Aorta (tissue), 5 donors: ENCODE data around the gene LANCL3. TPM values are rescaled to one million over a fixed set of nuclear protein-coding genes. Genes with fewer than 3 reads are reported as not detected.

ENCODE experiments used
- ATAC-seq: fragments of 200-7000 bp; cut with Tn5 transposase; one replicate; pipeline ENCODE4 v1.9.1; 2022; ENCODE audit warnings: moderate library complexity; ENCODE audit not compliant: low FRiP score
- DNase-seq, 2 donors: peaks; one replicate each; pipeline ENCODE4 v3.0.0-alpha.2; 2020
- H3K27ac ChIP-seq, 2 donors: one replicate each; pipeline ENCODE4 v1.5.1; 2013; ENCODE audit warnings: low read length in 2 of 2, mild to moderate bottlenecking in 2 of 2, moderate library complexity in 2 of 2, control low read depth in 1 of 2, inconsistent platforms in 1 of 2, low read depth in 1 of 2
- H3K27me3 ChIP-seq, 2 donors: one replicate each; pipeline ENCODE4 v1.6.1; 2013; ENCODE audit warnings: control low read depth in 1 of 2, low read length in 1 of 2, mild to moderate bottlenecking in 1 of 2, moderate library complexity in 1 of 2; ENCODE audit not compliant: insufficient read depth in 2 of 2, control insufficient read depth in 1 of 2
- H3K36me3 ChIP-seq, 2 donors: one replicate each; pipeline ENCODE4 v1.6.1; 2013; ENCODE audit warnings: control low read depth in 1 of 2, low read length in 1 of 2, mild to moderate bottlenecking in 1 of 2; ENCODE audit not compliant: insufficient read depth in 2 of 2, control insufficient read depth in 1 of 2
- H3K4me1 ChIP-seq, 2 donors: one replicate each; pipeline ENCODE4 v1.6.1; 2013; ENCODE audit warnings: low read length in 2 of 2, control low read depth in 1 of 2, mild to moderate bottlenecking in 1 of 2, moderate library complexity in 1 of 2; ENCODE audit not compliant: insufficient read depth in 2 of 2, control insufficient read depth in 1 of 2
- H3K4me3 ChIP-seq, 2 donors: one replicate each; pipeline ENCODE4 v1.5.1; 2013; ENCODE audit warnings: low read length in 2 of 2, control low read depth in 1 of 2, mild to moderate bottlenecking in 1 of 2
- H3K9me3 ChIP-seq: one replicate; pipeline ENCODE4 v1.6.1; 2013; ENCODE audit warnings: mild to moderate bottlenecking, low read length; ENCODE audit not compliant: control insufficient read depth
- WGBS, 2 donors: extraction: QIAGEN DNeasy Blood & Tissue Kit; methylation state at CpG; one replicate each; pipeline ENCODE4 v1.1.7; 2013; 5-methylcytosine and 5-hydroxymethylcytosine counted together
- intact Hi-C, 2 donors: fragments of 100-400 bp; cut with DNase I; formaldehyde crosslinking; loops; one replicate each; pipeline versions ENCODE4 v1.14.2 to v1.15.0; 2022
- polyA plus RNA-seq, 2 donors: library from polyadenylated mRNA; stranded (reverse); fragments of 200-250 nt; gene quantifications; one replicate each; pipeline ENCODE4 v1.2.3, GENCODE V29; 2013
- total RNA-seq, 2 donors: library from RNA; stranded (reverse); fragmentation: NEBNext Ultra II Directional; extraction: Animal tissue kit (Norgen Biotek cat#: 25700); gene quantifications; one replicate each; pipeline ENCODE4 v1.2.1, GENCODE V29; 2021
- donor health status: healthy with polysubstance abuse.
- donor health status: Bipolar disorder and iron deficiency.
- donor health status: DM: no; HTN: no; CAD: no.
- donor health status: DM: no; HTN: no; CAD: no.
- donor health status: DM: yes; HTN: yes; CAD: no.

The LANCL3 gene
- total and polyA plus RNA-seq, 4 donors: 0.03 to 2.2 (median 0.61) TPM

DNA sequence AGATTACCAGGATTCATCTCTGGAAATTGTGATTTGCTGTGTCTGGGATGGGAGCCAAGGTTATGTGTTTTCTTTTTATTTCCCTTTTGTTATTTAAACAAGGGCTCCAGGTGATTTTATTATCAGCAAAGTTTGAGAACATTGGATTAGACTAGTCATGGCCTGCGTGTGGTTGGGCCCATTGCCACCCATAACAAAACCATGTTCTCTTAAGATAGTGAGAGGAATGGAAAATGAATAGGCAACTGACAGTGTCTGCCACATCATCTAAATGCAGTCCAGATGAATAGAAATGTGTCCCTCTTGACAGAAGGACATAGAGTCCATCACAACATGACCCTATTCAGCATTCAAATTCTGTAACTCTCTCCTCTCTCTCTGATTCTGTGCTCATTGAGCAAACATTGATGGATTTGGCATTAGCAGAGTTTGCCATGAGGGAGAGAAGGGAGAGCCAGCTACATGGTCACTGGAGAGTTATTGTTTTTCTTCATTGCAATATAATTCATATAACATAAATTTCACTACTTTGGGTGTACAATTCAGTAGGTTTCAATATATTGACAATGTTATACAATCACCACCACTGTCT lies 125.8 kb downstream of the LANCL3 start:
- no peak overlapping the region for H3K4me3 ChIP-seq
- WGBS, 2 donors: 2 to 11% methylated on average over 1 of the region's 1 CpG
- no peaks in the 10 kb centered on the region for H3K4me1 ChIP-seq
- DNase-seq (no peak), ATAC-seq (no peak)
- no peaks in the 10 kb centered on the region for H3K27me3 ChIP-seq
- no peaks in the 10 kb centered on the region for H3K9me3 ChIP-seq
- H3K27ac ChIP-seq: no peak overlapping the region
- peaks cover 0 to 2% of the 10 kb centered on the region in 2 donors for H3K36me3 ChIP-seq
- intact Hi-C loops: no loop called here

DNA sequence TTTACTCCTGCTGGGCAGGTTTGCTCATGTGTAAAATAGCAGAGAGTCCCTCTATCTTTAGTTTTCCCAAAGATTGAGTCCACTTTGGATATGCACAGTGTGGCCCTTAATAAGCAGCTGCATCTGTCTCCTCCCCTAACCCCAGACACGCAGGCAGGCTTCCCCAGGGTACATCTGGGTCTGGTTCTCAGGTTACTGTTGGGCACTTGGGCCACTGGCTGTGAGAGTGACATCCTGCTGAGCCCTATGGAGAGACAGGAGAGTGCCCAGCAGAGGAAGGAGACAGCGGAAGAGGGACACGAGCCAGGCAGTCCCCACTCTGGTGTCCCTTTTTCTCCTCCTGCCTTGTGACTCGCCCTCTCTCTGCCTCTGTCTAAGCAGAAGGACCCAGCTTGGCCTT lies 130.1 kb downstream of the LANCL3 start:
- intact Hi-C loops: no loop called here
- H3K4me1 ChIP-seq: no peaks in the 10 kb centered on the region
- H3K27ac ChIP-seq: no peak overlapping the region
- no peaks in the 10 kb centered on the region for H3K27me3 ChIP-seq
- no peak for ATAC-seq
- WGBS, 2 donors: 58 to 91% methylated on average over 4 of the region's 4 CpGs
- DNase-seq: no peak
- H3K9me3 ChIP-seq: no peaks in the 10 kb centered on the region
- no peaks in the 10 kb centered on the region for H3K36me3 ChIP-seq
- H3K4me3 ChIP-seq: no peak overlapping the region

DNA sequence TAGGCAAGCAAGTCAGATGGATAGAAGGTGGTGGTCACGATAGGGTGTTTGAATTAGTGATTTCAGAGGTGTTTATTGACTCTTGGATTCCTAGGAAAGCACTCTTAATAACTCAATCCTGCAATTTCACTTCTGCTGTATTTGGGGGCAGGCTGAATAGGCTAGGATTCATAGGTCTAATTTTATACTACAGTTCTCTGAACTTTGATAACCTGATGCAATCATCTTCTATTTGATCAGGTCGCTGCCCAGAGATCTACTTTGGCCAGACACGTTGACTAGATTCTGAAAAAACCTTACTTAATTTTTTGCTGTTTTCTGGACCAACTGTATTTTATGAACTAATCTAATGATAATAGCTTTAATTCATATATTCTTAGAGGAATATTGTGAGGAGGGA lies 140.5 kb downstream of the LANCL3 start:
- no peaks in the 10 kb centered on the region for H3K27me3 ChIP-seq
- no peak overlapping the region for H3K27ac ChIP-seq
- no peaks in the 10 kb centered on the region for H3K36me3 ChIP-seq
- H3K9me3 ChIP-seq: no peaks in the 10 kb centered on the region
- no peak overlapping the region for H3K4me3 ChIP-seq
- intact Hi-C loops: no loop called here
- H3K4me1 ChIP-seq: no peaks in the 10 kb centered on the region
- ATAC-seq (no peak), DNase-seq (no peak)
- WGBS, 2 donors: 55 to 80% methylated on average over 3 of the region's 3 CpGs

- H3K36me3 ChIP-seq: no peaks in the 10 kb centered on the region
- H3K27me3 ChIP-seq: no peaks in the 10 kb centered on the region
- WGBS, 2 donors: 18 to 19% methylated on average over 3 of the region's 3 CpGs
- no peak overlapping the region for H3K4me3 ChIP-seq
- H3K4me1 ChIP-seq: no peaks in the 10 kb centered on the region
- intact Hi-C loops: no loop called here
- no peak for ATAC-seq
- no peak for DNase-seq
- H3K9me3 ChIP-seq: no peaks in the 10 kb centered on the region
- no peak overlapping the region for H3K27ac ChIP-seq
Measured at GRCh38 chrX:37712458-37712857, 141.0 kb downstream of the LANCL3 start.

DNA sequence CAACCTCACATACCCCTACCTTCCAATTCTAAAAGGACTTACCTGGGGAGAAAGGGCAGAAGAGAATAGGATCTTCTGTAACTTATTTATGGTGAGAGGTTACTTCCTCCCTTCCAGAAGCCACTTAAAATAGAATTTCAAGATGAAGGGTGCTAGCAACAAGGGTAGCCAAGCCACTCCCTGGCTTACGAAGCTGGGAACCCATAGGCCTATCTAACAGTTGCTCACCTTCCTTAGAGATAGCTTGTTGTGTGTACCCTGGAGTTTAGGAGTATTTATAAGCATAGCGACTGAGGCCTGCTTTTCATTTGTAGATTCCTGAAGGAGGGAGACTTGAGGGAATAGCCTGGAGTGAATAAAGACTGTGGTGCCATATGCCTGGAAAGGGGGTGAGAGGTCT lies 143.0 kb downstream of the LANCL3 start:
- no peak for ATAC-seq
- Histone ChIP-seq H3K36me3 (no peaks in the 10 kb centered on the region), H3K9me3 (no peaks in the 10 kb centered on the region), H3K27me3 (no peaks in the 10 kb centered on the region), H3K4me3 (no peak overlapping the region), H3K4me1 (no peaks in the 10 kb centered on the region), H3K27ac (no peak overlapping the region)
- WGBS, 2 donors: 69 to 96% methylated on average over 2 of the region's 2 CpGs
- DNase-seq: no peak
- intact Hi-C loops: no loop called here

DNA sequence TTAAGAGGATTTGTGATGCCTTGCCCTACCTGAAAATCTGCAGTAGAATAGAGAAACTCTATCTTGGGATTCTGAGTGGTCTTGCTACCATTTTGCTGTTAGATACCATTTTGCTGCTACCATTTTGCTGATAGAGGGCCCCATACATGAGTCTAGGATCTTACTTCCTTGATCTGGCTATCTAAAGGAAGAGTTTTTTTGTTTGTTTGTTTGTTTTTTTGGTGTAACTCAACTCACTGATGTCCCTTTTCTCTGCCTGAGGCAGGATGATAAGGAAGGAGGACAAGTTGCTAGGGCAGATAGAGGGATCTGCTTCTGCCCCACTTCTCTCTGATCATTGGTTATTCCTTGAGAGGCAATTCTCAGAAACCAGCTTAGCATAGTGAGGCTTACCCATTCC lies 145.1 kb downstream of the LANCL3 start:
- Histone ChIP-seq H3K36me3 (no peaks in the 10 kb centered on the region), H3K27me3 (no peaks in the 10 kb centered on the region)
- intact Hi-C loops: no loop called here

GRCh38 chrX:37717708-37718107 lies 146.2 kb downstream of the LANCL3 start:
- no peaks in the 10 kb centered on the region for H3K36me3 ChIP-seq
- H3K4me3 ChIP-seq: no peak overlapping the region
- no peaks in the 10 kb centered on the region for H3K4me1 ChIP-seq
- WGBS, 2 donors: 16 to 37% methylated on average over 1 of the region's 1 CpG
- intact Hi-C loops: no loop called here
- H3K9me3 ChIP-seq: no peaks in the 10 kb centered on the region
- H3K27me3 ChIP-seq: no peaks in the 10 kb centered on the region
- no peak for DNase-seq
- H3K27ac ChIP-seq: no peak overlapping the region
- ATAC-seq: no peak

More for the DNA sequence above, 145.1 kb downstream of the LANCL3 start:
- ATAC-seq (no peak), DNase-seq (no peak)
- H3K27ac ChIP-seq: no peak overlapping the region
- no peaks in the 10 kb centered on the region for H3K9me3 ChIP-seq
- H3K4me3 ChIP-seq: no peak overlapping the region
- no peaks in the 10 kb centered on the region for H3K4me1 ChIP-seq

- Histone ChIP-seq H3K9me3 (no peaks in the 10 kb centered on the region), H3K27me3 (no peaks in the 10 kb centered on the region), H3K27ac (peak overlapping the region in 1 of 2 donors; percentile 28), H3K36me3 (no peaks in the 10 kb centered on the region), H3K4me1 (no peaks in the 10 kb centered on the region), H3K4me3 (no peak overlapping the region)
- ATAC-seq (no peak), DNase-seq (no peak)
- 62 to 77% methylated on average over 1 of the region's 1 CpG for WGBS, 2 donors
- intact Hi-C loops: loop anchor here in 1 of 2 donors (5.0 kb wide), 1 partner anchor 35 kb away; the partner anchor contains the start of gene XK
Measured at GRCh38 chrX:37722595-37722994, 151.1 kb downstream of the LANCL3 start.

GRCh38 chrX:37726346-37726745 lies 154.9 kb downstream of the LANCL3 start:
- H3K27me3 ChIP-seq: no peaks in the 10 kb centered on the region
- DNase-seq (no peak), ATAC-seq (no peak)
- H3K36me3 ChIP-seq: no peaks in the 10 kb centered on the region
- WGBS, 2 donors: 37 to 62% methylated on average over 3 of the region's 3 CpGs
- intact Hi-C loops: no loop called here
- no peak overlapping the region for H3K4me3 ChIP-seq
- H3K4me1 ChIP-seq: no peaks in the 10 kb centered on the region
- no peaks in the 10 kb centered on the region for H3K9me3 ChIP-seq
- no peak overlapping the region for H3K27ac ChIP-seq
